ENCODE results near the gene MALT1.

The MALT1 gene

GRCh38 chr18:58630071-58630470 lies 41.2 kb upstream of the MALT1 start:
- H3F3A ChIP-seq (ENCODE audit: insufficient read depth, low read length): peaks cover 16% of the 10 kb centered on the region
- TF ChIP-seq, protein P1, sequence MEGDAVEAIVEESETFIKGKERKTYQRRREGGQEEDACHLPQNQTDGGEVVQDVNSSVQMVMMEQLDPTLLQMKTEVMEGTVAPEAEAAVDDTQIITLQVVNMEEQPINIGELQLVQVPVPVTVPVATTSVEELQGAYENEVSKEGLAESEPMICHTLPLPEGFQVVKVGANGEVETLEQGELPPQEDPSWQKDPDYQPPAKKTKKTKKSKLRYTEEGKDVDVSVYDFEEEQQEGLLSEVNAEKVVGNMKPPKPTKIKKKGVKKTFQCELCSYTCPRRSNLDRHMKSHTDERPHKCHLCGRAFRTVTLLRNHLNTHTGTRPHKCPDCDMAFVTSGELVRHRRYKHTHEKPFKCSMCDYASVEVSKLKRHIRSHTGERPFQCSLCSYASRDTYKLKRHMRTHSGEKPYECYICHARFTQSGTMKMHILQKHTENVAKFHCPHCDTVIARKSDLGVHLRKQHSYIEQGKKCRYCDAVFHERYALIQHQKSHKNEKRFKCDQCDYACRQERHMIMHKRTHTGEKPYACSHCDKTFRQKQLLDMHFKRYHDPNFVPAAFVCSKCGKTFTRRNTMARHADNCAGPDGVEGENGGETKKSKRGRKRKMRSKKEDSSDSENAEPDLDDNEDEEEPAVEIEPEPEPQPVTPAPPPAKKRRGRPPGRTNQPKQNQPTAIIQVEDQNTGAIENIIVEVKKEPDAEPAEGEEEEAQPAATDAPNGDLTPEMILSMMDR (IDR thresholded peaks at IDR 0.05; ENCODE audit: low read length): no peak
- TF ChIP-seq EZH2 (optimal IDR thresholded peaks at IDR 0.05; ENCODE audit: low read depth, low read length): no peak
- TF ChIP-seq EZH2phosphoT487 (IDR thresholded peaks at IDR 0.05; ENCODE audit: low read length): no peak
- H3K36me3 ChIP-seq (replicated peaks; ENCODE audit: insufficient read depth, low read length): no peaks in the 10 kb centered on the region
- no peak for DNase-seq
- H2AFZ ChIP-seq (ENCODE audit: low read length): no peak overlapping the region
- H3K9me3 ChIP-seq (replicated peaks; ENCODE audit: insufficient read depth, low read length): no peaks in the 10 kb centered on the region
- H3K4me1 ChIP-seq (ENCODE audit: low read length): peaks cover 24% of the 10 kb centered on the region
- H3K4me3 ChIP-seq (ENCODE audit: low read length): no peak overlapping the region
- H3K79me2 ChIP-seq (ENCODE audit: low read length): no peaks in the 10 kb centered on the region
- no peak overlapping the region for H3K4me2 ChIP-seq (ENCODE audit: low read depth, low read length)
- H4K20me1 ChIP-seq (ENCODE audit: insufficient read depth, low read length): no peaks in the 10 kb centered on the region
- no peak overlapping the region for H3K9ac ChIP-seq (ENCODE audit: low read length)
- no peaks in the 10 kb centered on the region for H3K9me2 ChIP-seq (replicated peaks; ENCODE audit: insufficient read depth, low read length)
- no peak overlapping the region for H3K27ac ChIP-seq (ENCODE audit: low read length)
- no peaks in the 10 kb centered on the region for H3K27me3 ChIP-seq (replicated peaks; ENCODE audit: insufficient read depth, low read length)

- no peak overlapping the region for H3K9ac ChIP-seq (ENCODE audit: low read length)
- no peak for DNase-seq
- H3K27ac ChIP-seq (ENCODE audit: low read length): no peak overlapping the region
Measured at GRCh38 chr18:58631301-58631700, 40.0 kb upstream of the MALT1 start.

GRCh38 chr18:58632552-58632951 lies 38.7 kb upstream of the MALT1 start:
- no peaks in the 10 kb centered on the region for H3K9me2 ChIP-seq (replicated peaks; ENCODE audit: insufficient read depth, low read length)
- TF ChIP-seq EZH2phosphoT487 (IDR thresholded peaks at IDR 0.05; ENCODE audit: low read length) (no peak), EZH2 (optimal IDR thresholded peaks at IDR 0.05; ENCODE audit: low read depth, low read length) (no peak)
- TF ChIP-seq, protein P1 (IDR thresholded peaks at IDR 0.05; ENCODE audit: low read length): no peak
- H3K79me2 ChIP-seq (ENCODE audit: low read length): no peaks in the 10 kb centered on the region
- no peaks in the 10 kb centered on the region for H3K27me3 ChIP-seq (replicated peaks; ENCODE audit: insufficient read depth, low read length)
- H3K36me3 ChIP-seq (replicated peaks; ENCODE audit: insufficient read depth, low read length): no peaks in the 10 kb centered on the region
- no peak overlapping the region for H3K4me3 ChIP-seq (ENCODE audit: low read length)
- H4K20me1 ChIP-seq (ENCODE audit: insufficient read depth, low read length): no peaks in the 10 kb centered on the region
- no peaks in the 10 kb centered on the region for H3K9me3 ChIP-seq (replicated peaks; ENCODE audit: insufficient read depth, low read length)
- no peak overlapping the region for H3K9ac ChIP-seq (ENCODE audit: low read length)
- H3K4me2 ChIP-seq (ENCODE audit: low read depth, low read length): no peak overlapping the region
- peaks cover 40% of the 10 kb centered on the region for H3K4me1 ChIP-seq (ENCODE audit: low read length)
- peaks cover 16% of the 10 kb centered on the region for H3F3A ChIP-seq (ENCODE audit: insufficient read depth, low read length)
- H2AFZ ChIP-seq (ENCODE audit: low read length): no peak overlapping the region
- no peak for DNase-seq
- H3K27ac ChIP-seq (ENCODE audit: low read length): peak overlapping the region; percentile 94; the same call in 1 of the 2 replicates

More at GRCh38 chr18:58631301-58631700, 40.0 kb upstream of the MALT1 start:
- Histone ChIP-seq H3K36me3 (replicated peaks; ENCODE audit: insufficient read depth, low read length) (no peaks in the 10 kb centered on the region), H3K79me2 (ENCODE audit: low read length) (no peaks in the 10 kb centered on the region), H3K4me3 (ENCODE audit: low read length) (no peak overlapping the region), H3K9me2 (replicated peaks; ENCODE audit: insufficient read depth, low read length) (no peaks in the 10 kb centered on the region), H3K9me3 (replicated peaks; ENCODE audit: insufficient read depth, low read length) (no peaks in the 10 kb centered on the region), H3K4me2 (ENCODE audit: low read depth, low read length) (no peak overlapping the region), H3K27me3 (replicated peaks; ENCODE audit: insufficient read depth, low read length) (no peaks in the 10 kb centered on the region), H3F3A (ENCODE audit: insufficient read depth, low read length) (peaks cover 16% of the 10 kb centered on the region), H2AFZ (ENCODE audit: low read length) (no peak overlapping the region), H4K20me1 (ENCODE audit: insufficient read depth, low read length) (no peaks in the 10 kb centered on the region), H3K4me1 (ENCODE audit: low read length) (peaks cover 35% of the 10 kb centered on the region)
- TF ChIP-seq, protein P1 (IDR thresholded peaks at IDR 0.05; ENCODE audit: low read length): no peak
- TF ChIP-seq EZH2 (optimal IDR thresholded peaks at IDR 0.05; ENCODE audit: low read depth, low read length): no peak
- no peak for TF ChIP-seq EZH2phosphoT487 (IDR thresholded peaks at IDR 0.05; ENCODE audit: low read length)
